ENCODE measurements around the gene UQCR11.

DNA sequence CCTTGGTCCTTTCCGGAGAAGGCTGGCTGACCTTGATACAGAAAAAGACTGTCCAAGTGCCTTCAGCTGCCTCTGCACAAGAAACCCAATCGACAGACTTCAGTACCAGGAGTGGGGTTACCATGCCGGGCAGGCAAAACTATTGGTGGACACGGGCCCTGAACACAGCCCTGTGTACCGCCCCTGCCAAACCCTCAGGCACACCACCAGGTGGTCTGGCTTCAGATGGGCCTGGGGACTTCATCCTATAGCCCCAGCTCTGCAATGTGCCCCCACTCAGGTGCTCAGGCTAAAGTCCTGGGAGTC, 29.6 kb upstream of the UQCR11 start:
- TF ChIP-seq, protein P1, sequence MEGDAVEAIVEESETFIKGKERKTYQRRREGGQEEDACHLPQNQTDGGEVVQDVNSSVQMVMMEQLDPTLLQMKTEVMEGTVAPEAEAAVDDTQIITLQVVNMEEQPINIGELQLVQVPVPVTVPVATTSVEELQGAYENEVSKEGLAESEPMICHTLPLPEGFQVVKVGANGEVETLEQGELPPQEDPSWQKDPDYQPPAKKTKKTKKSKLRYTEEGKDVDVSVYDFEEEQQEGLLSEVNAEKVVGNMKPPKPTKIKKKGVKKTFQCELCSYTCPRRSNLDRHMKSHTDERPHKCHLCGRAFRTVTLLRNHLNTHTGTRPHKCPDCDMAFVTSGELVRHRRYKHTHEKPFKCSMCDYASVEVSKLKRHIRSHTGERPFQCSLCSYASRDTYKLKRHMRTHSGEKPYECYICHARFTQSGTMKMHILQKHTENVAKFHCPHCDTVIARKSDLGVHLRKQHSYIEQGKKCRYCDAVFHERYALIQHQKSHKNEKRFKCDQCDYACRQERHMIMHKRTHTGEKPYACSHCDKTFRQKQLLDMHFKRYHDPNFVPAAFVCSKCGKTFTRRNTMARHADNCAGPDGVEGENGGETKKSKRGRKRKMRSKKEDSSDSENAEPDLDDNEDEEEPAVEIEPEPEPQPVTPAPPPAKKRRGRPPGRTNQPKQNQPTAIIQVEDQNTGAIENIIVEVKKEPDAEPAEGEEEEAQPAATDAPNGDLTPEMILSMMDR (conservative IDR thresholded peaks at IDR 0.05; ENCODE audit: low read length), result no peak
- TF ChIP-seq EZH2phosphoT487 (IDR thresholded peaks at IDR 0.05; ENCODE audit: borderline replicate concordance, low read depth, low read length), result no peak
